ENCODE measurements around the gene SLC25A19. TPM values are rescaled to one million over a fixed set of nuclear protein-coding genes. Genes with fewer than 3 reads are reported as not detected.

The SLC25A19 gene
- total and polyA plus RNA-seq, 9 of the 15 experiments (the other 6 are each of a cell fraction or from before 2014, with no cell fraction given) = 33.4 to 76.6 (median 55.3) TPM

DNA sequence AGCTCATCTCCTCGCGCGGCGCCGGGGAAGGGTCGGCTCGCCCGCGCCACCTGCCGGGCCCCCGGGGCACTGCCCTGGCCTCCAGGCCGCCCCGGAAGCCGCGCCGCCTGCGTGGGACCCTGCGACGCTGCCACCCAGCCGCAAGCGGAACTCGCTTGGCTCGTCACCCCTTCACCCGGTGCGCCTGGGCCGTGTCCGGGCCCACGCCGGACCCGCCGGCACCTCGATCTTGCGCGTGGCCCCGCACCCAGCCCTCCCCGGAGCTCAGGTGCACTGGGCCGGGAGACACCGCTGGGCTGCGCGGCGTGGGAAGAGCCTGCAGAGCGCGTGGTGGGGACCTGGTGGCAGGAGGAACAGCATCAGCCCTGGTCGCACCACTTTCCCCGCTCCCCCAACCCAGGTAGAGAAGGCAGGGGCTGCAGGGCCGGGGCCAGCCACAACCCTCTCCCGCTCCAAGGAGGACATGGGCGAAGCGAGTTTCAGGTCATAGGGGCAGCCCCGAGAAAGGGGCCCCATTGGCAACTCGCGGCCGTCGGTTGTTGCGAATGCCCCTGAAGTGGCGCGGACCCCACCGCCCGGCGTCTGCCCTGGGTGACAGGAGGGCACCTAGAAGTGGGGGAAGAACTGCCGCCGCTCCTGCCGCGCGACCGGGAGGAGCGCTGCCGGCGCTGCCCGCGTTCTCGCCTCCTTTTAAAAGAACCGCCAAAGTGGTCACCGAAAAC, 17.8 kb downstream of the SLC25A19 start (continued):
- no peak for TF ChIP-seq ZNF224 (CRISPR knock-in tag; IDR thresholded peaks at IDR 0.05)
- no peak for TF ChIP-seq ZNF316 (IDR thresholded peaks at IDR 0.05)
- TF ChIP-seq NBN (IDR thresholded peaks at IDR 0.05; ENCODE audit: low read depth) = no peak
- TF ChIP-seq SMARCB1 (IDR thresholded peaks at IDR 0.05; ENCODE audit: insufficient read length, low read depth) = no peak
- TF ChIP-seq SRSF3 (IDR thresholded peaks at IDR 0.05; ENCODE audit: insufficient read depth, low read length) = no peak
- peak; percentile 49; the same call in 1 of the 2 replicates for TF ChIP-seq SMC3 (conservative IDR thresholded peaks at IDR 0.05; ENCODE audit: insufficient read depth, low read depth, low read length)
- TF ChIP-seq SP2 (IDR thresholded peaks at IDR 0.05; ENCODE audit: extremely low read depth, low read depth, low read length, poor library complexity, severe bottlenecking) = no peak
- TF ChIP-seq FOXJ2 (tag; IDR thresholded peaks at IDR 0.05) = no peak
- TF ChIP-seq ZNF584 (CRISPR knock-in tag; IDR thresholded peaks at IDR 0.05; ENCODE audit: low read depth) = no peak
- TF ChIP-seq SMARCA4 (IDR thresholded peaks at IDR 0.05) = no peak
- TF ChIP-seq NCOA1 (IDR thresholded peaks at IDR 0.05; ENCODE audit: low read depth) = no peak
- TF ChIP-seq ZC3H4 (CRISPR knock-in tag; IDR thresholded peaks at IDR 0.05; ENCODE audit: borderline replicate concordance) = 0 out of 2 replicates have a peak, but pooled peaks have one; percentile 38
- TF ChIP-seq EGR1 (conservative IDR thresholded peaks at IDR 0.05) = peak; percentile 14; the same call in 1 of the 2 replicates
- TF ChIP-seq GTF3C2 (IDR thresholded peaks at IDR 0.05; ENCODE audit: borderline replicate concordance, extremely low read depth, insufficient read length) = no peak
- TF ChIP-seq, protein P1, sequence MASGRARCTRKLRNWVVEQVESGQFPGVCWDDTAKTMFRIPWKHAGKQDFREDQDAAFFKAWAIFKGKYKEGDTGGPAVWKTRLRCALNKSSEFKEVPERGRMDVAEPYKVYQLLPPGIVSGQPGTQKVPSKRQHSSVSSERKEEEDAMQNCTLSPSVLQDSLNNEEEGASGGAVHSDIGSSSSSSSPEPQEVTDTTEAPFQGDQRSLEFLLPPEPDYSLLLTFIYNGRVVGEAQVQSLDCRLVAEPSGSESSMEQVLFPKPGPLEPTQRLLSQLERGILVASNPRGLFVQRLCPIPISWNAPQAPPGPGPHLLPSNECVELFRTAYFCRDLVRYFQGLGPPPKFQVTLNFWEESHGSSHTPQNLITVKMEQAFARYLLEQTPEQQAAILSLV (tag; IDR thresholded peaks at IDR 0.05) = no peak
- TF ChIP-seq MTF1 (CRISPR knock-in tag; IDR thresholded peaks at IDR 0.05; ENCODE audit: borderline replicate concordance) = no peak
- no peak for TF ChIP-seq NFRKB (IDR thresholded peaks at IDR 0.05; ENCODE audit: low read depth)
- TF ChIP-seq ARHGAP35 (IDR thresholded peaks at IDR 0.05; ENCODE audit: partially characterized antibody) = no peak
- TF ChIP-seq RCOR1 (IDR thresholded peaks at IDR 0.05; ENCODE audit: borderline replicate concordance in 1 of 2, low read depth in 2 of 2, low read length in 2 of 2) = peak in 1 of 2 experiments; percentile 41; a peak in 1 of 4 replicates
- no peak for TF ChIP-seq ZNF507 (tag; conservative IDR thresholded peaks at IDR 0.05)
- no peak for TF ChIP-seq CREB5 (CRISPR knock-in tag; IDR thresholded peaks at IDR 0.05)
- no peak for TF ChIP-seq ZNF449 (CRISPR knock-in tag; IDR thresholded peaks at IDR 0.05)
- TF ChIP-seq SETDB1 (IDR thresholded peaks at IDR 0.05; ENCODE audit: low read length) = no peak
